Breast epithelium (tissue), 3 donors: ENCODE results near the gene ZNF747.

Experiments
- CTCF ChIP-seq, 3 donors: fragments of 450-650 bp; IDR thresholded peaks; one replicate each; pipeline ENCODE4 v1.5.1; 2016 to 2017; ENCODE audit warnings: antibody characterized with exemption in 3 of 3, mild to moderate bottlenecking in 3 of 3, moderate library complexity in 3 of 3
- POLR2A ChIP-seq: fragments of 450-650 bp; IDR thresholded peaks from one replicate; pipeline ENCODE4 v1.6.1; 2016; ENCODE audit warnings: antibody characterized with exemption, mild to moderate bottlenecking, moderate library complexity

- no peak for TF ChIP-seq CTCF (IDR thresholded peaks at IDR 0.05)
- no peak for TF ChIP-seq POLR2A
These were observed 25.0 kb upstream of the ZNF747 start for GRCh38 chr16:30559690-30560089.
